Daoy (cell line): ENCODE measurements around the gene USP47. TPM values are rescaled to one million over a fixed set of nuclear protein-coding genes. Genes with fewer than 3 reads are reported as not detected.

Experiments used
- DNase-seq: peaks from one replicate; pipeline ENCODE4 v3.0.0-alpha.2; 2015; ENCODE audit warnings: low read depth
- total RNA-seq: library from RNA; depleted of rRNA; stranded (reverse); fragments of >200 nt; shearing (Covaris generic); gene quantifications from 2 replicates; pipeline ENCODE4 v1.2.3, GENCODE V29; 2014; rRNA removed

Gene USP47
- total RNA-seq = 32.9 and 34.5 TPM in 2 replicates

DNA sequence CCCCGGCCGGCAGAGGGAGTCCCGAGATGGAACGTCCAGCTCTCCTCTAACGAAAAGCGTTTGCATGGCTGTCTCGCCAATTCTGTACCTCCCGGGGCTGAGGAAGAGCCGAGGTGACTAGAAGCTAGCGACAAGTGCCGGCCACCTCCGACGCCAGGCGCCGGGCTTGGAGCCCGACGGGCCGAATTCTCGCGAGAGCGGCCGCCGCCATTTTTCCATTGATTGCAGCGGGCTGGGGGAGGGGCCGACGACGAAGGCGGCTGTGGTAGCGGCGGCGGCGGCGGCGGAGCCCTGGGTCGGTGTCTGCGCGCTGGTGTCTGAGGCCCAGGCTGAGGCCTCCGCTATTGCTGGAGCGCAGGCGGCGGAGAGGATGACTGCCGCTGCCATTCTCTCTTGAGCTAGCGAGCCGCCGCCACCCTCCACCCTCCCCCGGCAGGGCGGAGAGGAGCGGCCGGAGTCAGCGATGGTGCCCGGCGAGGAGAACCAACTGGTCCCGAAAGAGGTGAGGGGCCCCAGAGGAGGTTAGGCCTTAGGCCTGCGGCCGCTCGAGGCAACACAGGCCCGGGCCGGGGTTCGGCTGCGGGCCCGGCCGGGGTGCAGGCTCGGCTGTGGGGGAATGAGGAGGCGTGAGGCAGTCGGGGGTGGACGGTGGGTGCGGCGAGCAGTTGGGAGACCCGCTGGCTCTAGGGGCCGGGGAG is at the start of gene USP47:
TSS of gene USP47 (plus strand) at position 250 of the 698 bp plus-strand sequence. CDS start at position 464, 214 bp downstream.
- peak; percentile 91 for DNase-seq

DNA sequence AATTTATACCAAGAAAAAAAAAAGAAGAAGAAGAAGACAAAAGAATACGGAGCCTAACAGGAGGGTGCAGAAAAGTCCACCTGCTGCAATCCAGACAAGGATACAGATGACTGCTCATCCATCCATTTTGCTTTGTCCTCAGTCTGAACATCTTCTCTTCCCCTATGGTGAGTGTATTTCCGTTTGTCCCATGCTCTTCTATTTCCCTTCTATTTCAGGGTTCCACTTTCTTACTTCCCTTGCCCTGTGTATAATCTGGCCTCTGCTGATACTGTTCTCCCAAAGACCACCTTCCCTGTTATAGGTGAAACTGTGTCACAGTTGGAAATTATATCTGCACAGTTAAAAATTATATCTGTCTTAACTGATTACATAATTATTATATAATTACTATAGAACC is 48.7 kb upstream of the USP47 start:
- no peak for DNase-seq

- DNase-seq = peak; percentile 65
These were observed 43.0 kb upstream of the USP47 start for GRCh38 chr11:11798586-11799438.

GRCh38 chr11:11805228-11805627 is 36.5 kb upstream of the USP47 start:
- no peak for DNase-seq

GRCh38 chr11:11806074-11806473 is 35.7 kb upstream of the USP47 start:
- no peak for DNase-seq

GRCh38 chr11:11806586-11806985 is 35.2 kb upstream of the USP47 start:
- no peak for DNase-seq

GRCh38 chr11:11807811-11808782 is 33.7 kb upstream of the USP47 start:
- no peak for DNase-seq

DNA sequence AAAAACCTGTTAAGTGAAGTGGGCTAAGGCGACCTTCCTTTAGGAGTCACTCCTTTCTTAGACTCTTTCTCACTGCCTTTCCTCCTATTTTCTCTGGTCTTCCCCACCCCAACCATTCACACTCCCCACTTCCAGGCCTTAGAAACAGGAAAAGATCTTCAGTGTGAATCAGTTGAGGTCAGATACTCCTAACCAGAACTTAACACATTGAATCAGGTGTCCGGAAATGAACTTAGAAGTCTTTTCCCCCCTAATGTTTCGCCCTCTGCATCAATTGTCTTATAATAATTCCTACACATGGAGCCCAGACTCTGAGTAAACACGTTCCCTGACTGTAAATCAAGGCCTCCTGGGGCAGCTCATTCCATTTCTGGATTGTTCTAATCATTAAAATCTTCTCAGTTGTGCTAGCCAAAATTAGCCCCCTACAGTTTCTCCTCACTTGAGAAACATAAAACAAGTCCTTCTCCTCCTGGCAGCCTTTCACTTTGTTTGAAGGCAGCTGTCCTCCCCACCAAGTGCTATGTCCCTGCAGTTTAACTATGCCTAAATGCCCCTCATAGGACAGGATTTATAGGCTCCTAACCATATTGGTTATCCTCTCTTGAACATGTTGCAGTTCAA is 32.7 kb upstream of the USP47 start:
- DNase-seq = no peak

- DNase-seq = no peak
These were observed 30.7 kb upstream of the USP47 start for GRCh38 chr11:11810764-11811726.

- DNase-seq = peak; percentile 74
These were observed 28.3 kb upstream of the USP47 start for GRCh38 chr11:11813288-11813962.

- DNase-seq = no peak
These were observed 26.9 kb upstream of the USP47 start for GRCh38 chr11:11814614-11815452.

GRCh38 chr11:11816511-11817314 is 25.1 kb upstream of the USP47 start:
- no peak for DNase-seq

DNA sequence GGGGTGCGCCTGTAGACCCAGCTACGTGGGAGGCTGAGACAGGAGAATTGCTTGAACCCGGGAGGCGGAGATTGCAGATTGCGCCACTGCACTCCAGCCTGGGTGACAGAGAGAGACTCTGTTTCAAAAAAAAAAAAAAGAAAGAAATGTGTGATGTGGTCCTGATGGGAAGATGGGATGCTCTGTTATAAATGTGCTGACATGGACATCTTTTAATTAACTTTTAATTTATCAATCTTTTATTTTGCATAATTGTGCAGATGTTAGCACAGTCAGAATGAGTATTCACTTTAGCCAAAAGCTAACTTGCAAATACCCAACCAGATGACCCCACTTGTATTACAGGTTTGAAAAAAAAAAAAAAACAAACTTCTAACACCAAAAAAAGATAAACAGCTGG is 23.8 kb upstream of the USP47 start:
- no peak for DNase-seq

DNA sequence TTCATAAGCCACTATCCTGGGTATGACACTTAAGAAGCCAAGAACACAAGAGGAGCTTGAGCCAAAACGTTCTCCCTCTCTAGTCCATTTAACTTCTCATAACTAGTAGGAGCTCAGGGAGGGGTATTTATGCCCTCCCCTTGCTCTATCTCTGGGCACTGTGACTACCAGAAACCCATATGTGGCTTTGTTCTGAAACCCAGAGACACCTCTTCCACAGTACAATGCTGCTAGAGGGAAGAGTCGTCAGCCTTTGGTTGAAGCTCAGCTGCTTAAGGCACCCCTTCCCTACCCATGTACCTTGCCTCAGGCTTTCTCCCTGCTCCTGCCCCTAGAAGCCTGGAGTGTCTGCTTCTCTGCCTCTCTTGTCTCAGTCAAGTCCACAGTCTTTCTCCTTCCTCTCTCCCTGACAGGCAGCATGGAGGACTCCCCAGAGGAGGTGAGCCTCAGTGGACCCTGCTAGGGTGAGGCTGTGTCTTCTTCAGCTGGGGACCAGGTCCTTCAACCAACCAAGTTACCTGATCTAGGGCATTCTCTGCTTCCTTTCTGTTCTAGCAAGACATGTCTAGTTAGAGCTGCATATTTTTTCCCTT is 23.1 kb upstream of the USP47 start:
- DNase-seq = no peak

DNA sequence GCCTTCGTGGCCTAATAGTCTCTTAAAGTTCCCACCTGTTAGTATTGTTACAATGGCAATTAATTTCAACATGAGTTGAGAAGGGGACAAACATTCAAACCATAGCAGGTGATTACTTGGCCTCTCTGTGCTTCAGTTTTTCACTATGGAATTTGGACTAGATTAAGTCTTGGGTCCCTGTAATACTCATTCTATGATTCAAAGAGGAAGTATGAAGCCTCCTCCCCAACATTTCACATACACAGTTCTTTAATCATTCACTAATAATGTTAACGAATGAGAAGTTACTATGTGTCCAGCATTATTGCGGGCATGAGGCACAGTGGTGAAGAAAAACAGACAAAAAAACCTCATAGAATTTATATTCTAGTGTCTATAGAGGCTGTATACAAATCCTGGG is 19.9 kb upstream of the USP47 start:
- no peak for DNase-seq

DNA sequence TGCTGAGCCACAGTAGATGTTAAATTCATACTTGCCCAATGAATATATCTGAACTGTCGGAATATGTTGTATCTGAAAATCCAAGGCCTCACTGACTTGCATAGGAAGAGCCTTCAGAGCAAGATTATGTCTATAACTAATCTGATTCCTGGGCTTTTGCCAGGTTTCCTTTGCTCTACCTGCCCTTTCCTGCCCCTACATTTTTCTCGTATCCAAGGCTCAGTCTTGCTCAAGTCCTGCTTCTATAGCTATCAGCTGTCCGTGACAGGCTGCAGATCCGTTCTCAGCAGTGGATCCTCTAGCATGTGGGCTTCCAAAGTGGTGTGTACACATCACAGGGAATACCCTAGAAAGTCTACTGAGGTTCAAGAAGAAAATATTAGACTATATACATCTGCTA is 18.8 kb upstream of the USP47 start:
- no peak for DNase-seq

- DNase-seq = no peak
These were observed 15.5 kb upstream of the USP47 start for GRCh38 chr11:11826260-11826659.
